Measurements from ENCODE around the gene HOOK2. TPM values are rescaled to one million over a fixed set of nuclear protein-coding genes. Genes with fewer than 3 reads are reported as not detected.
"Not testable (repeated sequence)": the region's sequence is repeated elsewhere in the genome, so short reads cannot be mapped to it uniquely, and the experiment has no call there.

The HOOK2 gene
- total RNA-seq, 1 experiment from 2014 or later = 4.9 TPM

GRCh38 chr19:12736995-12737834, 38.1 kb downstream of the HOOK2 start, which contains the start of gene GET3:
Gene GET3 (plus strand): TSS chr19:12737497. CDS start chr19:12737506, 9 bp downstream.
- peak; percentile 100 for DNase-seq (ENCODE audit: low read depth, low spot score)
- in situ Hi-C loops (cut with HindIII; ENCODE audit: low pct_unique_long_range_greater_than_20kb, low sequenced_read_pairs) = no loop called here

- DNase-seq (ENCODE audit: low read depth, low spot score) = peak; percentile 54
- in situ Hi-C loops (cut with HindIII; ENCODE audit: low pct_unique_long_range_greater_than_20kb, low sequenced_read_pairs) = no loop called here
Measured at GRCh38 chr19:12733369-12734214, 41.8 kb downstream of the HOOK2 start.

GRCh38 chr19:12731337-12731736, 44.0 kb downstream of the HOOK2 start:
- DNase-seq (ENCODE audit: low read depth, low spot score) = no peak
- in situ Hi-C loops (cut with HindIII; ENCODE audit: low pct_unique_long_range_greater_than_20kb, low sequenced_read_pairs) = no loop called here

- DNase-seq (ENCODE audit: low read depth, low spot score) = no peak
- in situ Hi-C loops (cut with HindIII; ENCODE audit: low pct_unique_long_range_greater_than_20kb, low sequenced_read_pairs) = no loop called here
Measured at GRCh38 chr19:12730064-12730463, 45.3 kb downstream of the HOOK2 start.

- in situ Hi-C loops (cut with HindIII; ENCODE audit: low pct_unique_long_range_greater_than_20kb, low sequenced_read_pairs) = no loop called here
- DNase-seq (ENCODE audit: low read depth, low spot score) = no peak
Measured at GRCh38 chr19:12727745-12728433, 47.5 kb downstream of the HOOK2 start.

- in situ Hi-C loops (cut with HindIII; ENCODE audit: low pct_unique_long_range_greater_than_20kb, low sequenced_read_pairs) = no loop called here
- DNase-seq (ENCODE audit: low read depth, low spot score) = no peak
Measured at GRCh38 chr19:12726988-12727316, 48.4 kb downstream of the HOOK2 start.

GRCh38 chr19:12725612-12726011, 49.7 kb downstream of the HOOK2 start:
- in situ Hi-C loops (cut with HindIII; ENCODE audit: low pct_unique_long_range_greater_than_20kb, low sequenced_read_pairs) = not testable (repeated sequence)
- peak; percentile 27 for DNase-seq (ENCODE audit: low read depth, low spot score)

GRCh38 chr19:12723641-12724426, 51.5 kb downstream of the HOOK2 start, which contains the start of gene TNPO2:
Gene TNPO2 (minus strand): TSS chr19:12723932. CDS start chr19:12720977, 2,955 bp downstream.
- in situ Hi-C loops (cut with HindIII; ENCODE audit: low pct_unique_long_range_greater_than_20kb, low sequenced_read_pairs) = no loop called here

GRCh38 chr19:12723381-12723640, 52.0 kb downstream of the HOOK2 start:
- DNase-seq (ENCODE audit: low read depth, low spot score) = no peak
- in situ Hi-C loops (cut with HindIII; ENCODE audit: low pct_unique_long_range_greater_than_20kb, low sequenced_read_pairs) = no loop called here

More at GRCh38 chr19:12723641-12724426, 51.5 kb downstream of the HOOK2 start, which contains the start of gene TNPO2:
- peak; percentile 70 for DNase-seq (ENCODE audit: low read depth, low spot score)

- in situ Hi-C loops (cut with HindIII; ENCODE audit: low pct_unique_long_range_greater_than_20kb, low sequenced_read_pairs) = no loop called here
- peak; percentile 98 for DNase-seq (ENCODE audit: low read depth, low spot score)
Measured at GRCh38 chr19:12722566-12723380, 52.6 kb downstream of the HOOK2 start.

- DNase-seq (ENCODE audit: low read depth, low spot score) = peak; percentile 27
- in situ Hi-C loops (cut with HindIII; ENCODE audit: low pct_unique_long_range_greater_than_20kb, low sequenced_read_pairs) = no loop called here
Measured at GRCh38 chr19:12721656-12722565, 53.4 kb downstream of the HOOK2 start.

GRCh38 chr19:12720851-12721655, 54.3 kb downstream of the HOOK2 start:
- DNase-seq (ENCODE audit: low read depth, low spot score) = no peak
- in situ Hi-C loops (cut with HindIII; ENCODE audit: low pct_unique_long_range_greater_than_20kb, low sequenced_read_pairs) = no loop called here

GRCh38 chr19:12720296-12720695, 55.1 kb downstream of the HOOK2 start:
- in situ Hi-C loops (cut with HindIII; ENCODE audit: low pct_unique_long_range_greater_than_20kb, low sequenced_read_pairs) = no loop called here
- no peak for DNase-seq (ENCODE audit: low read depth, low spot score)

GRCh38 chr19:12715929-12716328, 59.4 kb downstream of the HOOK2 start:
- no peak for DNase-seq (ENCODE audit: low read depth, low spot score)
- in situ Hi-C loops (cut with HindIII; ENCODE audit: low pct_unique_long_range_greater_than_20kb, low sequenced_read_pairs) = no loop called here

GRCh38 chr19:12715102-12715501, 60.2 kb downstream of the HOOK2 start:
- no peak for DNase-seq (ENCODE audit: low read depth, low spot score)
- in situ Hi-C loops (cut with HindIII; ENCODE audit: low pct_unique_long_range_greater_than_20kb, low sequenced_read_pairs) = no loop called here
